NCI-H1436 treated with DMSO at 0.1 percent for 48 hours (cell line): ENCODE data around the gene KCNMB2.
"Not testable (repeated sequence)": the region's sequence is repeated elsewhere in the genome, so short reads cannot be mapped to it uniquely, and the experiment has no call there.

ENCODE experiments used
- DNase-seq: peaks from one replicate; lab custom pipeline; 2025; lab: John Stamatoyannopoulos, UW

KCNMB2 gene

GRCh38 chr3:178859900-178860436 lies 323.7 kb downstream of the KCNMB2 start:
- DNase-seq: not testable (repeated sequence)

GRCh38 chr3:178868681-178869080 lies 332.4 kb downstream of the KCNMB2 start:
- DNase-seq: no peak

GRCh38 chr3:178870085-178870484 lies 333.8 kb downstream of the KCNMB2 start:
- DNase-seq: no peak

- no peak for DNase-seq
These were observed 338.9 kb downstream of the KCNMB2 start for GRCh38 chr3:178875157-178875556.

GRCh38 chr3:178875836-178876235 lies 339.6 kb downstream of the KCNMB2 start:
- no peak for DNase-seq

- DNase-seq: no peak
These were observed 344.0 kb downstream of the KCNMB2 start for GRCh38 chr3:178880274-178880673.
